ENCODE measurements around the gene CHKB.
"Not testable (repeated sequence)": the region's sequence is repeated elsewhere in the genome, so short reads cannot be mapped to it uniquely, and the experiment has no call there.

The CHKB gene

DNA sequence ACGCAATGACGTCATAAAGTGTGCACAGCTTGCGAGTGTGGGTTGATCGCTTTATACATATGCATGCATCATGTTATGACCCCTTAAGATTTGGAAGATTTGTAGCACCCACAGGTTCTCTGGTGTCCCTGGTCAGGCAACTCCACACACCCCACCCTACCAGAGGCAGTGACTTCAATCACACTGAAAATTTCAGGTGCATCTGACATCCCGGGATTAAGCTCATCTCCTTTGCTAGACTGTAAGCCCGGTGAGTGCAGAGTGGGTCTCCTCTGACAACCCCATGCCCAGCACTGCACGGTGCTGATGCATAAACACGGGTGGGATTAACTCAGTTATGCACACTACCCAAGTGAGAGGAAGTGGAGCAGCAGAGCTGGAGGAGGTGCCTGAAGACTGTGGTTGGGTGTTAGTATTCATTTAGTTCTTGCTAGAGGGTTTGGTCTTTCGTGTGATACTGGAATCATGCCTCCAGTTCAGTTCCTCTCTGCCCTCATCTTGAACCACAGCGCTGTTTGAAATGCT is 38.8 kb upstream of the CHKB start:
- Histone ChIP-seq H3K36me3 (ENCODE audit: insufficient read depth, insufficient read length, low read length) (peaks cover 12% of the 10 kb centered on the region), H3K9ac (ENCODE audit: insufficient read length, low read depth) (no peak overlapping the region), H3K4me1 (ENCODE audit: insufficient read depth, insufficient read length) (peaks cover 6% of the 10 kb centered on the region), H3K27me3 (ENCODE audit: insufficient read depth, insufficient read length) (no peaks in the 10 kb centered on the region), H3K9me3 (ENCODE audit: insufficient read depth, low read length) (no peaks in the 10 kb centered on the region), H3K4me3 (ENCODE audit: insufficient read length, low read depth) (no peak overlapping the region)
- no peak for DNase-seq (ENCODE audit: low read depth, low spot score)
- TF ChIP-seq SUZ12 (IDR thresholded peaks at IDR 0.05; ENCODE audit: extremely low read depth, insufficient read depth, insufficient read length) (no peak), YY1 (IDR thresholded peaks at IDR 0.05; ENCODE audit: insufficient read depth, insufficient read length) (no peak), ZNF274 (IDR thresholded peaks at IDR 0.05; ENCODE audit: low read depth, low read length) (no peak)

DNA sequence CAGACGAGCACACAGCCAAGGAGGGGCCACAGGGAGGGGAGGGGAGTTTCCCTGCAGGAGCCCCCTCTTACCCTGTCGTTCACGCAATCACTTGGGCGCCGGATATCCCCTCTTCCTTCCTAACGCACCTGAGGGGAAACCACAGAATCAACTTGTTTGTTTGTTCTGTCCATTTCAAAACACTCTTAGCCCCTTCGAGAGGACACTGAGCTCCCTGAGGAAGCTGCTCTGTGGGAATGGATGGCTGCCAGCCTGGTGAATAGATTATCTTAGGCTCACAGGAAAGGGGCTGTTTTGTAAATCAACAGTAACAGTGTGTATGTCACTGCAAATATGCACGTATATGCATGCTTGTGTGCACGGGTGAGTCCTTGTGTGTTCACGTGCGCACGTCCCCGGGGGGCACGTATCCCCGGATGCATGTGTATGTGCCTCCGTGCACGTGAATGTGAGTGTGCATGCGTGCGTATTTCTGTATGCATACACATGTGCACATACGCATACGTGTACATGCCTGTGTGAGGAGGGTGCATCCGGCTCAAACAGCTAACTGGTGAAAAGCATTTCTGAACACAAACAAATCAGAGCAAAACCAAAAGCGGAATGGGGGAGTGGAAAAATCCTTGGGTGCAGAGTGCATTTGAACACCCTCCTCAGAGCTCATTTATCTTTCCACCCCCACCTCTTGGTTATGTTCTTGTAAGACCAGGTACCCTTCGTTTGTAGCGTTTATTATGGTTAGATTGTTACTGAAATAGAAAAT is 38.1 kb upstream of the CHKB start:
- H3K9me3 ChIP-seq (ENCODE audit: insufficient read depth, low read length): no peaks in the 10 kb centered on the region
- H3K4me1 ChIP-seq (ENCODE audit: insufficient read depth, insufficient read length): peaks cover 6% of the 10 kb centered on the region
- H3K4me3 ChIP-seq (ENCODE audit: insufficient read length, low read depth): no peak overlapping the region
- H3K9ac ChIP-seq (ENCODE audit: insufficient read length, low read depth): no peak overlapping the region
- peaks cover 9% of the 10 kb centered on the region for H3K36me3 ChIP-seq (ENCODE audit: insufficient read depth, insufficient read length, low read length)
- TF ChIP-seq ZNF274 (IDR thresholded peaks at IDR 0.05; ENCODE audit: low read depth, low read length) (no peak), SUZ12 (IDR thresholded peaks at IDR 0.05; ENCODE audit: extremely low read depth, insufficient read depth, insufficient read length) (no peak), YY1 (IDR thresholded peaks at IDR 0.05; ENCODE audit: insufficient read depth, insufficient read length) (no peak)
- no peaks in the 10 kb centered on the region for H3K27me3 ChIP-seq (ENCODE audit: insufficient read depth, insufficient read length)
- peak; percentile 66 for DNase-seq (ENCODE audit: low read depth, low spot score)

DNA sequence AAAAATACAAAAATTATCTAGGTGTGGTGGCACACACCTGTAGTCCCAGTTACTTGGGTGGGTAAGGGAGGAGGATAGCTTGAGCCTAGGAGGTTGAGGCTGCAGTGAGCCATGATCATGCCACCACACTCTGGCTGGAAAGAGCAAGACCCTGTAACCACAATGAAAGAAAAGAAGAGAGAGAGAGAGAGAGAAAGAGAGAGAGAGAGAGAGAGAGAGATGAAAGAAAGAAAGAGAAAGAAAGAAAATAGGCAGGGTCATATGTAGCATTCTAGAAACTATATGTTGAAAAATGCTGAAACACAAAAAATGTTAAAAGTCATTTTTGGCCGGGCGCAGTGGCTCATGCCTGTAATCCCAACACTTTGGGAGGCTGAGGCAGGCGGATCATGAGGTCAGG is 31.6 kb upstream of the CHKB start:
- H3K9ac ChIP-seq (ENCODE audit: insufficient read length, low read depth); H3K27me3 ChIP-seq (ENCODE audit: insufficient read depth, insufficient read length); H3K4me1 ChIP-seq (ENCODE audit: insufficient read depth, insufficient read length); H3K9me3 ChIP-seq (ENCODE audit: insufficient read depth, low read length); H3K36me3 ChIP-seq (ENCODE audit: insufficient read depth, insufficient read length, low read length); DNase-seq (ENCODE audit: low read depth, low spot score); H3K4me3 ChIP-seq (ENCODE audit: insufficient read length, low read depth): not testable (repeated sequence)

DNA sequence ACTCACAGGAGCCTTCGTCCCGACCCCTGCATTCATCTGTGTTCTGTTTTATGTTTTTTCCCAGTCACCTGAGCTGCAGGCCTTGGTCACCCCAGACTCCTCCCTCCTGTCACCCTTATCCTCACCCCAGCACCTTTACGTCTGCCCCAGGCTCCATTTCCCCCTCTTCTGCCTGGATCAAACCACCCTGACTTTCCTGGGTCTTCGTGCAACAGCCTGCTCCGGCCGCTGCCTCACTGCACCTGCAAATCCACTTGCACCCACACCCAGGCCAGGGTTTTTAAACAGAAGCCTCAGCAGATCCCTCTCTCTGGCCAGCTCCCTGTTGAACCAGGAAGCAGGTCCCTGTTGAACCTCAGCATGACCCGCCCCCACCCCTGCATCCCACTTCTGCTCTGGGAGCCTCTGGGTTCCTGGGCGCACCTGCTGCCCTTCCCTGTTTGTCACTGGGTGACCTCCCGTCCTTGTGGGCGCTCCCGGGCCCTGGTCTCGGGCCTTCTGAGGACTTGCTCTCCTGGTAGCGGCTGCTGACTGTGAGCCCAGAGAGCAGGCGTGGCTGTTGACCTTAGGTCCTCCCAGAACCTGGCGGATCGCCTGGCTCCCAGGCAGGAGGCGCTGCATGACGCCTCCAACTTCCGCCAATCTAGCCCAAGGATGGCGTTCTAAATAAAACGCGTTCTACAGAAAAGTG is 30.8 kb upstream of the CHKB start:
- H3K9ac ChIP-seq (ENCODE audit: insufficient read length, low read depth): no peak overlapping the region
- DNase-seq (ENCODE audit: low read depth, low spot score): no peak
- TF ChIP-seq SUZ12 (IDR thresholded peaks at IDR 0.05; ENCODE audit: extremely low read depth, insufficient read depth, insufficient read length): no peak
- no peaks in the 10 kb centered on the region for H3K36me3 ChIP-seq (ENCODE audit: insufficient read depth, insufficient read length, low read length)
- H3K27me3 ChIP-seq (ENCODE audit: insufficient read depth, insufficient read length): peaks cover 5% of the 10 kb centered on the region
- peaks cover 9% of the 10 kb centered on the region for H3K4me1 ChIP-seq (ENCODE audit: insufficient read depth, insufficient read length)
- H3K9me3 ChIP-seq (ENCODE audit: insufficient read depth, low read length): no peaks in the 10 kb centered on the region
- no peak overlapping the region for H3K4me3 ChIP-seq (ENCODE audit: insufficient read length, low read depth)

DNA sequence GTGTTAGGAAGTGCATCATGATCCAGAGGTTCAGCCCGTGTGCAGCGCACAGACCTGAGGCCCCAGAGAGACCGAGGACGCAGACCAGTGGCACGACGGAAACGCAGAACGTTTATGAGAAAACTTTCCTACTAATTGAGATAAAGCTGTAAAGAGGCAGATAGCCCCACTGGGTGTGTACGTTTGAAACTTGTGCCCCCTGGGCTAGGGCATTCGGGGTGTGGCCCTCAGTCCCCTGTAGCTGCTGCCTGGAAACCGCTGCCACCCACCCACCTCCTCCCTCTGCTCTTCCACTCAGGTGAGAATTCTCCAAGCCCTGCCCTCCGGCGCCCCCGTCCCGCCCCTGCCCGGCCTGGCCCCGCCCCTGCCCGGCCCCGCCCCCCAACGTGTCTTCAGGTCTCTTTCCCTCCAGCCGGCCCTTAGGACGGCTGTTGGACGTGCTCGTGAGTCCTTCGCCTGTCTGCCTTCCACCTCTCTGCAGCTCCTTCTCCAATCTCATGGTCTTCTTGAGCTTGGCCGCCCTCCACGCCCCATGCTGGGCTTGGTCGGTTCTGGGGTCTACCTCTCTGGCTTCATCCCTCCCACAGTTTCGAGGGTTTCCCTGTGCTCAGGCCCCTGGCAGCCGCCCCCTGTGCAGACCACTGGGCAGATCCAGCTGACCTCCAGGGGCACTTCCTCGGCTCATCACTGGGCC is 30.0 kb upstream of the CHKB start:
- Histone ChIP-seq H3K9me3 (ENCODE audit: insufficient read depth, low read length) (no peaks in the 10 kb centered on the region), H3K4me1 (ENCODE audit: insufficient read depth, insufficient read length) (peaks cover 9% of the 10 kb centered on the region), H3K36me3 (ENCODE audit: insufficient read depth, insufficient read length, low read length) (no peaks in the 10 kb centered on the region), H3K4me3 (ENCODE audit: insufficient read length, low read depth) (no peak overlapping the region), H3K9ac (ENCODE audit: insufficient read length, low read depth) (no peak overlapping the region), H3K27me3 (ENCODE audit: insufficient read depth, insufficient read length) (peaks cover 5% of the 10 kb centered on the region)
- TF ChIP-seq SUZ12 (IDR thresholded peaks at IDR 0.05; ENCODE audit: extremely low read depth, insufficient read depth, insufficient read length) (no peak), ZNF274 (IDR thresholded peaks at IDR 0.05; ENCODE audit: low read depth, low read length) (no peak), YY1 (IDR thresholded peaks at IDR 0.05; ENCODE audit: insufficient read depth, insufficient read length) (no peak)
- no peak for DNase-seq (ENCODE audit: low read depth, low spot score)

DNA sequence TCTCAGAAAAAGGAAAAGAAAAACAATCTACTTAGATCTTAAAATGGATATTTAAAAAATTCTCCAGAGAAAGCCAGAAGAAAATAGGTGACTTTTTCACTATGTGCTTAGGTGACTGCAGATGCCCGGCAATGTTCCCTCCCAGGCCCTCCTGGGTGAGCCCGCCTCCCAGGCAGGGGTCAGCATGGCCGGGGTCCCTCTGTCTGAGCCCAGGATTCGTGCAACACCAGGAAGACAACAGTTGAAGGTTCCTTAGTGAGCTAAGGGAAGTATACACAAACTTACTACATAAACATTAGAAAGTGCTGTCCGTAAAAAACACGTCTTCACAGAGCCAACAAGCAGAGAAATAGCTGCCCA is 29.5 kb upstream of the CHKB start:
- Histone ChIP-seq H3K36me3 (ENCODE audit: insufficient read depth, insufficient read length, low read length) (no peaks in the 10 kb centered on the region), H3K9me3 (ENCODE audit: insufficient read depth, low read length) (no peaks in the 10 kb centered on the region), H3K4me3 (ENCODE audit: insufficient read length, low read depth) (no peak overlapping the region), H3K27me3 (ENCODE audit: insufficient read depth, insufficient read length) (peaks cover 5% of the 10 kb centered on the region), H3K4me1 (ENCODE audit: insufficient read depth, insufficient read length) (peaks cover 9% of the 10 kb centered on the region), H3K9ac (ENCODE audit: insufficient read length, low read depth) (no peak overlapping the region)
- DNase-seq (ENCODE audit: low read depth, low spot score): no peak
- TF ChIP-seq ZNF274 (IDR thresholded peaks at IDR 0.05; ENCODE audit: low read depth, low read length) (no peak), SUZ12 (IDR thresholded peaks at IDR 0.05; ENCODE audit: extremely low read depth, insufficient read depth, insufficient read length) (no peak), YY1 (IDR thresholded peaks at IDR 0.05; ENCODE audit: insufficient read depth, insufficient read length) (no peak)

DNA sequence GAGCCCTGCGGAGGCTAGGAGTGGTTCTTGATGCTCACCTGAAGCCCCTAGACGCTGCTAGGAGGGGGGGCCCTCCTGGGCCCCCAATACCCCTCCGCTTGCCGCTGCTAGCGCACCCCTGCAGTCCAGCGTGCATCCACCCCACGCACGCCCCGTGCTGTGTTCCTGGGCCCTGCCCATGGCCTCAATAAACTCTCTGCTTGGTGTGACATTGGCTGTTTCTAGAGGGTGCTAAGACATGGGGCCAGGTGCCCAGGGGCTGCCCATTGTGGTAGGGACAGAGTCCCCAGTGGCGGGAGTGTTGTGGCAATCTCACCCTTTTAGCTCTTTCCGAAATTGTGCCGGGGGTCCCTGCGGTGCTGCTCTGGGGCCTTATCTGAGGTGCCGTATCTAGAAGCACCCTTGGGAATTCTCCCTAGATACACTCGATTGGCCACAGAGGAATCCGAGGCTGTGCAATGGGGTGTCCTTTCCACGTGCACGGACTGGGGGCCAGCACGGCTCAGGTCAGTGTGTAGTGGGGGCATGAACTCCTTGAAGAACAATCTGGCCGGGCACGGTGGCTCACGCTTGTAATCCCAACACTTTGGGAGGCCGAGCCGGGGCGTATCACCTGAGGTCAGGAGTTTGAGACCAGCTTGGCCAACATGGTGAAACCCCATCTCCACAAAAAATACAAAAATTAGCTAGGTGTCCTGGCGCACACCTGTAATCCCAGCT is 28.9 kb upstream of the CHKB start:
- Histone ChIP-seq H3K9me3 (ENCODE audit: insufficient read depth, low read length) (no peaks in the 10 kb centered on the region), H3K36me3 (ENCODE audit: insufficient read depth, insufficient read length, low read length) (no peaks in the 10 kb centered on the region), H3K4me1 (ENCODE audit: insufficient read depth, insufficient read length) (peaks cover 9% of the 10 kb centered on the region), H3K4me3 (ENCODE audit: insufficient read length, low read depth) (no peak overlapping the region), H3K27me3 (ENCODE audit: insufficient read depth, insufficient read length) (peaks cover 5% of the 10 kb centered on the region), H3K9ac (ENCODE audit: insufficient read length, low read depth) (no peak overlapping the region)
- TF ChIP-seq ZNF274 (IDR thresholded peaks at IDR 0.05; ENCODE audit: low read depth, low read length) (no peak), SUZ12 (IDR thresholded peaks at IDR 0.05; ENCODE audit: extremely low read depth, insufficient read depth, insufficient read length) (no peak), YY1 (IDR thresholded peaks at IDR 0.05; ENCODE audit: insufficient read depth, insufficient read length) (no peak)
- DNase-seq (ENCODE audit: low read depth, low spot score): no peak
